K562 (cell line): ENCODE data around the gene HAO2. TPM values are rescaled to one million over a fixed set of nuclear protein-coding genes. Genes with fewer than 3 reads are reported as not detected.
A peak's percentile ranks its signal among the peaks of the same experiment; 100 is the strongest.

ENCODE experiments used
- ATAC-seq: fragments of 200-7000 bp; cut with Tn5 transposase; 3 replicates; pipeline ENCODE4 v1.9.1; 2020; ENCODE audit warnings: moderate library complexity
- BruUV-seq: library from RNA; stranded (reverse); fragments of 400-500 nt; replicated peaks from 2 replicates; lab custom pipeline; 2021; lab: Mats Ljungman, UMichigan
- CTCF ChIA-PET: fragments of 300-600 bp; formaldehyde crosslinking; extraction: SDS; loops from one replicate; lab custom pipeline; 2021; ENCODE audit warnings: low intra/inter-chr PET ratio; lab: Yijun Ruan, JAX
- POLR2A ChIA-PET: fragments of 300-600, 350-650 bp; sonication (Branson Sonifier 250); formaldehyde crosslinking; extraction: SDS; loops from one replicate; lab custom pipeline; 2021; ENCODE audit warnings: antibody characterized with exemption, inconsistent platforms; lab: Yijun Ruan, JAX
- DNase-seq, 4 experiments: peaks; one replicate each; pipeline versions ENCODE4 v3.0.0 to v3.0.0-alpha.2; 2011 to 2018; ENCODE audit warnings: low spot score in 3 of 4, mixed read lengths in 3 of 4; ENCODE audit errors: extremely low read depth in 1 of 4
- FAIRE-seq: peaks from 2 replicates; lab custom pipeline; 2011; peaks lifted over from hg19 to GRCh38; lab: Jason Lieb, UNC
- H2AFZ ChIP-seq: 2 replicates; pipeline ENCODE4 v1.6.0; 2011; ENCODE audit warnings: low read depth, low read length, control low read depth, inconsistent platforms
- H3K27ac ChIP-seq: fragments of 200-600 bp; 3 replicates; pipeline ENCODE4 v1.8.0; 2011; ENCODE audit warnings: low read depth, mild to moderate bottlenecking, control low read depth, inconsistent platforms, low read length, moderate library complexity, mixed read lengths; ENCODE audit errors: extremely low read depth
- H3K27me3 ChIP-seq, 2 experiments: fragments of 300-600 bp in 1 of 2; 2 replicates in 1 of 2; 3 replicates in 1 of 2; pipeline versions ENCODE4 v1.6.0 to v1.8.0; 2011; ENCODE audit warnings: inconsistent platforms in 2 of 2, low read length in 2 of 2, mild to moderate bottlenecking in 1 of 2, mixed read lengths in 1 of 2, moderate library complexity in 1 of 2; ENCODE audit not compliant: control insufficient read depth in 2 of 2, insufficient read depth in 2 of 2
- H3K36me3 ChIP-seq: fragments of 300-600 bp; 3 replicates; pipeline ENCODE4 v1.8.0; 2011; ENCODE audit warnings: mild to moderate bottlenecking, low read length, inconsistent platforms; ENCODE audit not compliant: control insufficient read depth, insufficient read depth
- H3K4me1 ChIP-seq, 2 experiments: fragments of 200-600 bp in 1 of 2; replicated peaks in 1 of 2; 2 replicates in 1 of 2; 3 replicates in 1 of 2; pipeline versions ENCODE4 v1.5.1 to v1.8.0; 2011; ENCODE audit warnings: inconsistent platforms in 2 of 2, low read length in 2 of 2, mild to moderate bottlenecking in 1 of 2, mixed read lengths in 1 of 2, moderate library complexity in 1 of 2; ENCODE audit not compliant: control insufficient read depth in 2 of 2, insufficient read depth in 2 of 2
- H3K4me2 ChIP-seq: 2 replicates; pipeline ENCODE4 v1.6.1; 2011; ENCODE audit warnings: low read length, control low read depth, inconsistent platforms, mixed read lengths; ENCODE audit not compliant: insufficient read depth
- H3K4me3 ChIP-seq: fragments of 200-600 bp; sonication (generic), shearing (Covaris generic); 2 replicates; pipeline ENCODE4 v1.5.1; 2016; ENCODE audit warnings: control low read depth, inconsistent platforms
- H3K79me2 ChIP-seq: fragments of 200-600 bp; 3 replicates; pipeline ENCODE4 v1.8.0; 2011; ENCODE audit warnings: low read length, inconsistent platforms; ENCODE audit not compliant: control insufficient read depth, insufficient read depth
- H3K9ac ChIP-seq, 2 experiments: 2 replicates each; pipeline versions ENCODE4 v1.6.0 to v1.6.1; 2011; ENCODE audit warnings: low read depth in 2 of 2, low read length in 2 of 2, control low read depth in 1 of 2, inconsistent platforms in 1 of 2, mild to moderate bottlenecking in 1 of 2, mixed read lengths in 1 of 2; ENCODE audit not compliant: insufficient read depth in 1 of 2
- H3K9me1 ChIP-seq: one replicate; pipeline ENCODE4 v1.6.0; 2011; ENCODE audit warnings: inconsistent platforms, mild to moderate bottlenecking, low read length, moderate library complexity; ENCODE audit not compliant: control insufficient read depth, insufficient read depth
- H3K9me3 ChIP-seq: replicated peaks from 2 replicates; pipeline ENCODE4 v1.5.1; 2011; ENCODE audit warnings: low read depth, low read length, inconsistent platforms; ENCODE audit not compliant: control insufficient read depth, insufficient read depth
- H4K20me1 ChIP-seq: replicated peaks from 2 replicates; pipeline ENCODE4 v1.6.1; 2011; ENCODE audit warnings: low read length, inconsistent platforms, mixed read lengths; ENCODE audit not compliant: control insufficient read depth, insufficient read depth
- HDAC3 ChIP-seq: fragments of 450-650 bp; IDR thresholded peaks from 2 replicates; pipeline ENCODE4 v1.6.1; 2018; ENCODE audit warnings: borderline replicate concordance, mild to moderate bottlenecking, moderate library complexity; ENCODE audit not compliant: partially characterized antibody
- JUN ChIP-seq, 2 experiments: sonication (generic) in 1 of 2; formaldehyde crosslinking in 1 of 2; IDR thresholded peaks; 2 replicates each; pipeline versions ENCODE4 v1.6.1 to v1.8.0; 2012 to 2022; ENCODE audit warnings: borderline replicate concordance in 2 of 2, mild to moderate bottlenecking in 2 of 2, improper control_type of control experiment in 1 of 2, low read depth in 1 of 2, low read length in 1 of 2, missing genetic modification reagents in 1 of 2
- MAFK ChIP-seq: IDR thresholded peaks from 2 replicates; pipeline ENCODE4 v1.6.1; 2011; ENCODE audit warnings: low read length, improper control_type of control experiment
- MAZ ChIP-seq, 2 experiments: fragments of 450-650 bp in 1 of 2; sonication (generic) in 1 of 2; formaldehyde crosslinking; IDR thresholded peaks in 1 of 2; conservative IDR thresholded peaks in 1 of 2; 2 replicates each; pipeline versions ENCODE4 v1.4.0 to v1.5.0; 2020; ENCODE audit warnings: mild to moderate bottlenecking in 1 of 2, missing genetic modification reagents in 1 of 2
- MIER1 ChIP-seq: fragments of 450-650 bp; IDR thresholded peaks from 2 replicates; pipeline ENCODE4 v1.6.1; 2016; ENCODE audit warnings: antibody characterized with exemption, mild to moderate bottlenecking, low read depth
- NFE2 ChIP-seq: IDR thresholded peaks from 2 replicates; pipeline ENCODE4 v1.6.1; 2014; ENCODE audit warnings: antibody characterized with exemption, low read depth
- POLR2AphosphoS5 ChIP-seq: IDR thresholded peaks from 2 replicates; pipeline ENCODE4 v1.6.1; 2011; ENCODE audit warnings: mild to moderate bottlenecking, low read depth, low read length, moderate library complexity; ENCODE audit not compliant: control insufficient read depth, insufficient read depth
- SNRNP70 ChIP-seq: fragments of 200-400 bp; formaldehyde crosslinking; optimal IDR thresholded peaks from 2 replicates; pipeline ENCODE3; 2017; ENCODE audit warnings: low read depth, low read length
- WGBS: fragments of 100-300 bp; shearing (Covaris generic); methylation state at CpG from one replicate; pipeline ENCODE4 v1.1.6; 2016; ENCODE audit warnings: low coverage, mixed read lengths; ENCODE audit not compliant: insufficient coverage; ENCODE audit errors: missing lambda C conversion rate; 5-methylcytosine and 5-hydroxymethylcytosine counted together
- in situ Hi-C: fragments of 300-500 bp; cut with MboI; formaldehyde crosslinking; loops from 4 replicates; pipeline ENCODE4 v1.15.0; 2018; ENCODE audit warnings: inconsistent platforms, mixed read lengths
- intact Hi-C: fragments of 100-400 bp; cut with micrococcal nuclease; formaldehyde crosslinking; loops from 2 replicates; pipeline ENCODE4 v1.14.2; 2022
- polyA plus RNA-seq, 8 experiments: library from polyadenylated mRNA; depleted of rRNA in 4 of 8; stranded (reverse) in 5 of 8; unstranded in 3 of 8; fragments of >200 nt; fragmentation: Nextera tagmentation in 2 of 8; fragmentation: Illumina TruSeq in 1 of 8; extraction: Ambion mirVana in 2 of 8; extraction: Trizol in 1 of 8; gene quantifications; 2 replicates each; pipeline versions ENCODE4 v1.2.1 to v1.2.3, GENCODE V29; 2011 to 2014; ENCODE audit warnings: inconsistent platforms in 1 of 8, missing spikeins in 1 of 8
- total RNA-seq, 7 experiments: library from RNA; depleted of rRNA in 6 of 7; stranded (reverse); fragments of >200 nt in 6 of 7; fragmentation: Illumina TruSeq in 2 of 7; extraction: Trizol in 2 of 7; gene quantifications; 2 replicates each; pipeline versions ENCODE4 v1.2.1 to v1.2.3, GENCODE V29; 2011 to 2021; ENCODE audit warnings: low replicate concordance in 1 of 7
- TF ChIP-seq, protein P1 (sequence below): sonication (generic); formaldehyde crosslinking; IDR thresholded peaks from 2 replicates; pipeline ENCODE4 v1.8.0; 2023; ENCODE audit warnings: mild to moderate bottlenecking, missing genetic modification reagents
- TF ChIP-seq, protein P2 (sequence below): fragments of 200-800 bp; sonication (Bioruptor generic); IDR thresholded peaks from 2 replicates; pipeline ENCODE4 v1.6.1; 2017; ENCODE audit warnings: missing genetic modification characterization, missing compliant biosample characterization

The HAO2 gene
- total and polyA plus RNA-seq, 9 of the 15 experiments (the other 6 are each of a cell fraction or from before 2014, with no cell fraction given) = not detected

DNA sequence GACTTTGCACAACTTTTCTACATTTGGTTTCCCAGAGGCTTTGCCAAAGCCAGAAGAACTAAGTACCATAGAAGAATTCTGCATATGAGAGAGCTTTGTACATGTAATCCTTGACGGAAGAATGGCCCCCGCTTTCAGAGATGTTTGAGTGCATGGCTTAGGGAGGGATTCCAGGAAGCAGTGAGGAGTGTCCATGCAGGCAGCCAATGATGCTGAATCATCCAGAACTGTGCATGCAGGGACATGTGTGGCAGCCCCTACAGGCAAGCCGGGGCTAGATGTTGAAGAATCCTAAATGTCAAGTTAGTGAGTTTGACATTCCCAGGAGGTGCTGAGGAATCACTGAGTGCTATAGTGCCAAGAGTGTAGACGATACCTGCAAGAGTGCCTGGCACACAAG, 9.9 kb upstream of the HAO2 start:
- no peak for TF ChIP-seq POLR2AphosphoS5
- 0 out of 2 replicates have a peak, but pooled peaks have one; percentile 2 for TF ChIP-seq MAFK
- TF ChIP-seq JUN (IDR thresholded peaks at IDR 0.05; ENCODE audit: borderline replicate concordance, low read depth, low read length) = no peak
- TF ChIP-seq JUN (CRISPR knock-in tag; IDR thresholded peaks at IDR 0.05; ENCODE audit: borderline replicate concordance) = no peak
- TF ChIP-seq NFE2 = 0 out of 2 replicates have a peak, but pooled peaks have one; percentile 24
- no peak for TF ChIP-seq MAZ (CRISPR knock-in tag; conservative IDR thresholded peaks at IDR 0.05 in 1 of 2, IDR thresholded peaks at IDR 0.05 in 1 of 2)
- Histone ChIP-seq H3K9me3 (no peaks in the 10 kb centered on the region), H3K9me1 (no peaks in the 10 kb centered on the region), H3K36me3 (no peaks in the 10 kb centered on the region), H3K27me3 (no peaks in the 10 kb centered on the region), H3K79me2 (no peaks in the 10 kb centered on the region), H3K27ac (no peak overlapping the region), H3K4me1 (no peaks in the 10 kb centered on the region), H2AFZ (no peak overlapping the region), H3K9ac (no peak overlapping the region), H4K20me1 (no peaks in the 10 kb centered on the region; the same call in 1 of the 2 replicates), H3K4me3 (no peak overlapping the region), H3K4me2 (no peak overlapping the region)
- no peak for FAIRE-seq
- BruUV-seq = no TSS peak
- no peak for DNase-seq
- in situ Hi-C loops = no loop called here
- CTCF ChIA-PET = no interaction called here
- intact Hi-C loops = no loop called here
- no peak for ATAC-seq
- POLR2A ChIA-PET = interaction anchor here (1.3 kb wide), 1 partner anchor 10 kb away, joined by 4 read pairs; no protein-coding TSS in a partner anchor
- WGBS = 0% methylated on average over 4 of the region's 4 CpGs

DNA sequence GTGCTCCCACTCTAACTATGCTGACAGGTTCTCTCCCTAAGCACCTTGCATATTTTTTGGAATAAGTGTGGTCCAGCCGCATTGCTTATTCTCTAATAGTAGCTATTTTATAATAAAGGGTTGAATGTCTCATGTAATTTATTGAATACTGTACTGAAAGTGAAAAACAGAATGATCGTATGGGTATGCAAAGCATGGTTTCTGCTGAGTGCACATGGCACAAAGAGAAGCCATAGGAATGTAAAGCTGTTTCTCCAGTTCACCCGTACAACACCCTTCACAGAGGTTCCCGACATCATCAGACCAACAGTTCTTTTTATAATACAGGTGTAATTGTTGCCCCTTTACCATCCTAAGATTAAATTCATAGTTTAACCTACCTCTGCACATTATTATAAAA, 8.9 kb upstream of the HAO2 start:
- Histone ChIP-seq H3K36me3 (no peaks in the 10 kb centered on the region), H3K9me1 (no peaks in the 10 kb centered on the region), H3K27ac (no peak overlapping the region), H2AFZ (no peak overlapping the region), H3K9ac (no peak overlapping the region), H3K4me2 (no peak overlapping the region), H3K9me3 (no peaks in the 10 kb centered on the region), H3K4me1 (no peaks in the 10 kb centered on the region), H3K79me2 (no peaks in the 10 kb centered on the region), H3K27me3 (0 out of 5 replicates have a peak, but pooled peaks cover 0 to under 1% of the 10 kb centered on the region in 2 experiments), H4K20me1 (no peaks in the 10 kb centered on the region; the same call in 1 of the 2 replicates), H3K4me3 (no peak overlapping the region)
- DNase-seq (no peak), ATAC-seq (no peak), FAIRE-seq (no peak)
- intact Hi-C loops (no loop called here), in situ Hi-C loops (no loop called here)
- WGBS = 2% methylated on average over 4 of the region's 4 CpGs
- POLR2A ChIA-PET = no interaction called here
- BruUV-seq = no TSS peak
- CTCF ChIA-PET = no interaction called here
- TF ChIP-seq HDAC3 = no peak
- TF ChIP-seq, protein P1, sequence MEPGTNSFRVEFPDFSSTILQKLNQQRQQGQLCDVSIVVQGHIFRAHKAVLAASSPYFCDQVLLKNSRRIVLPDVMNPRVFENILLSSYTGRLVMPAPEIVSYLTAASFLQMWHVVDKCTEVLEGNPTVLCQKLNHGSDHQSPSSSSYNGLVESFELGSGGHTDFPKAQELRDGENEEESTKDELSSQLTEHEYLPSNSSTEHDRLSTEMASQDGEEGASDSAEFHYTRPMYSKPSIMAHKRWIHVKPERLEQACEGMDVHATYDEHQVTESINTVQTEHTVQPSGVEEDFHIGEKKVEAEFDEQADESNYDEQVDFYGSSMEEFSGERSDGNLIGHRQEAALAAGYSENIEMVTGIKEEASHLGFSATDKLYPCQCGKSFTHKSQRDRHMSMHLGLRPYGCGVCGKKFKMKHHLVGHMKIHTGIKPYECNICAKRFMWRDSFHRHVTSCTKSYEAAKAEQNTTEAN (CRISPR knock-in tag) = no peak
- TF ChIP-seq SNRNP70 = no peak
- TF ChIP-seq, protein P2, sequence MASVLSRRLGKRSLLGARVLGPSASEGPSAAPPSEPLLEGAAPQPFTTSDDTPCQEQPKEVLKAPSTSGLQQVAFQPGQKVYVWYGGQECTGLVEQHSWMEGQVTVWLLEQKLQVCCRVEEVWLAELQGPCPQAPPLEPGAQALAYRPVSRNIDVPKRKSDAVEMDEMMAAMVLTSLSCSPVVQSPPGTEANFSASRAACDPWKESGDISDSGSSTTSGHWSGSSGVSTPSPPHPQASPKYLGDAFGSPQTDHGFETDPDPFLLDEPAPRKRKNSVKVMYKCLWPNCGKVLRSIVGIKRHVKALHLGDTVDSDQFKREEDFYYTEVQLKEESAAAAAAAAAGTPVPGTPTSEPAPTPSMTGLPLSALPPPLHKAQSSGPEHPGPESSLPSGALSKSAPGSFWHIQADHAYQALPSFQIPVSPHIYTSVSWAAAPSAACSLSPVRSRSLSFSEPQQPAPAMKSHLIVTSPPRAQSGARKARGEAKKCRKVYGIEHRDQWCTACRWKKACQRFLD (CRISPR knock-in tag) = no peak
- TF ChIP-seq MIER1 = no peak
